IMR-90 (cell line): ENCODE measurements around the gene CBX6. TPM values are rescaled to one million over a fixed set of nuclear protein-coding genes. Genes with fewer than 3 reads are reported as not detected.

Experiments used
- ATAC-seq: fragments of 200-7000 bp; cut with Tn5 transposase; 2 replicates; pipeline ENCODE4 v1.9.1; 2020; ENCODE audit warnings: low read depth, mild to moderate bottlenecking, moderate library complexity
- BruUV-seq: library from RNA; stranded (reverse); fragments of 400-500 nt; replicated peaks from 2 replicates; lab custom pipeline; 2021; lab: Mats Ljungman, UMichigan
- CTCF ChIA-PET: fragments of 300-600 bp; formaldehyde crosslinking; extraction: SDS; loops from one replicate; lab custom pipeline; 2021; ENCODE audit warnings: antibody characterized with exemption; lab: Yijun Ruan, JAX
- POLR2A ChIA-PET: fragments of 300-600 bp; sonication (Branson Sonifier 250); formaldehyde crosslinking; loops from one replicate; lab custom pipeline; 2022; ENCODE audit warnings: antibody characterized with exemption; ENCODE audit not compliant: unreplicated experiment; lab: Charles Lee
- DNase-seq: peaks from one replicate; pipeline ENCODE4 v3.0.0; 2013
- H2AFZ ChIP-seq: replicated peaks from 2 replicates; pipeline ENCODE3; 2013; ENCODE audit warnings: low read length, mild to moderate bottlenecking; ENCODE audit not compliant: poor library complexity
- H2AK5ac ChIP-seq: 2 replicates; pipeline ENCODE4 v1.6.1; 2013; ENCODE audit warnings: low read depth, low read length, inconsistent platforms
- H2AK9ac ChIP-seq: replicated peaks from 2 replicates; pipeline ENCODE3; 2013; ENCODE audit warnings: mild to moderate bottlenecking, low read depth, low read length, moderate library complexity; ENCODE audit not compliant: poor library complexity
- H2BK120ac ChIP-seq: 2 replicates; pipeline ENCODE4 v1.6.1; 2013; ENCODE audit warnings: low read depth, low read length, inconsistent platforms
- H2BK15ac ChIP-seq: 3 replicates; pipeline ENCODE4 v1.6.1; 2013; ENCODE audit warnings: low read depth, low read length, inconsistent platforms
- H2BK20ac ChIP-seq: 2 replicates; pipeline ENCODE4 v1.6.1; 2013; ENCODE audit warnings: low read depth, mild to moderate bottlenecking, inconsistent platforms, low read length, moderate library complexity
- H2BK5ac ChIP-seq: 2 replicates; pipeline ENCODE4 v1.6.1; 2013; ENCODE audit warnings: mild to moderate bottlenecking, low read depth, low read length, inconsistent platforms; ENCODE audit not compliant: poor library complexity, severe bottlenecking
- H3K14ac ChIP-seq: replicated peaks from 2 replicates; pipeline ENCODE4 v1.6.1; 2013; ENCODE audit warnings: low read depth, low read length, inconsistent platforms
- H3K18ac ChIP-seq: 2 replicates; pipeline ENCODE4 v1.6.1; 2013; ENCODE audit warnings: low read depth, low read length, control low read depth
- H3K23ac ChIP-seq: 2 replicates; pipeline ENCODE4 v1.6.1; 2013; ENCODE audit warnings: low read depth, low read length, inconsistent platforms
- H3K27ac ChIP-seq: 2 replicates; pipeline ENCODE4 v1.5.1; 2013; ENCODE audit warnings: mild to moderate bottlenecking, control low read depth, low read length; ENCODE audit not compliant: insufficient read depth
- H3K27me3 ChIP-seq: 2 replicates; pipeline ENCODE4 v1.6.1; 2013; ENCODE audit warnings: low read length; ENCODE audit not compliant: control insufficient read depth, insufficient read depth
- H3K36me3 ChIP-seq: 2 replicates; pipeline ENCODE4 v1.6.1; 2013; ENCODE audit warnings: low read length, mixed read lengths; ENCODE audit not compliant: control insufficient read depth, insufficient read depth
- H3K4ac ChIP-seq: 2 replicates; pipeline ENCODE4 v1.6.1; 2013; ENCODE audit warnings: low read depth, low read length, inconsistent platforms
- H3K4me1 ChIP-seq: 2 replicates; pipeline ENCODE4 v1.6.1; 2013; ENCODE audit warnings: low read length, mixed read lengths; ENCODE audit not compliant: control insufficient read depth, insufficient read depth
- H3K4me2 ChIP-seq: 2 replicates; pipeline ENCODE4 v1.6.1; 2013; ENCODE audit warnings: low read depth, mild to moderate bottlenecking, control low read depth, low read length, moderate library complexity
- H3K4me3 ChIP-seq: 2 replicates; pipeline ENCODE4 v1.5.1; 2013; ENCODE audit warnings: low read depth, mild to moderate bottlenecking, control low read depth, low read length, moderate library complexity; ENCODE audit not compliant: insufficient read depth
- H3K56ac ChIP-seq: 2 replicates; pipeline ENCODE4 v1.6.1; 2013; ENCODE audit warnings: low read length, inconsistent platforms; ENCODE audit not compliant: insufficient read depth; ENCODE audit errors: extremely low read depth
- H3K79me1 ChIP-seq, 2 experiments: 2 replicates each; pipeline ENCODE4 v1.6.1; 2013; ENCODE audit warnings: low read length in 2 of 2, inconsistent platforms in 1 of 2, low read depth in 1 of 2
- H3K9ac ChIP-seq: 2 replicates; pipeline ENCODE4 v1.6.1; 2013; ENCODE audit warnings: low read depth, low read length, control low read depth
- H3K9me1 ChIP-seq: 2 replicates; pipeline ENCODE4 v1.6.1; 2013; ENCODE audit warnings: low read length, inconsistent platforms; ENCODE audit not compliant: insufficient read depth
- H3K9me3 ChIP-seq: 2 replicates; pipeline ENCODE4 v1.6.1; 2013; ENCODE audit warnings: low read length; ENCODE audit not compliant: control insufficient read depth, insufficient read depth
- H4K20me1 ChIP-seq: 2 replicates; pipeline ENCODE4 v1.6.1; 2013; ENCODE audit warnings: low read length, inconsistent platforms; ENCODE audit not compliant: insufficient read depth
- H4K5ac ChIP-seq: 2 replicates; pipeline ENCODE4 v1.6.1; 2013; ENCODE audit warnings: mild to moderate bottlenecking, low read depth, low read length, control low read depth
- H4K8ac ChIP-seq, 2 experiments: 2 replicates each; pipeline ENCODE4 v1.6.1; 2013; ENCODE audit warnings: low read depth in 2 of 2, low read length in 2 of 2, control low read depth in 1 of 2, inconsistent platforms in 1 of 2
- H4K91ac ChIP-seq: 2 replicates; pipeline ENCODE4 v1.6.1; 2013; ENCODE audit warnings: low read depth, low read length, inconsistent platforms; ENCODE audit not compliant: insufficient read depth
- FOS ChIP-seq: fragments of 150-350 bp; IDR thresholded peaks from 2 replicates; pipeline ENCODE4 v1.6.1; 2016; ENCODE audit warnings: low read depth, low read length
- MAZ ChIP-seq: IDR thresholded peaks from 2 replicates; pipeline ENCODE4 v1.6.1; 2012; ENCODE audit warnings: low read depth, mild to moderate bottlenecking, low read length, improper control_type of control experiment, moderate library complexity, borderline replicate concordance
- POLR2A ChIP-seq: IDR thresholded peaks from 2 replicates; pipeline ENCODE4 v1.6.1; 2012; ENCODE audit warnings: mild to moderate bottlenecking, low read depth, low read length
- RAD21 ChIP-seq: IDR thresholded peaks from 2 replicates; pipeline ENCODE4 v1.6.1; 2012; ENCODE audit warnings: low read length, improper control_type of control experiment
- SMC3 ChIP-seq: fragments of 150-350 bp; IDR thresholded peaks from 2 replicates; pipeline ENCODE4 v1.6.1; 2016; ENCODE audit warnings: low read depth, mild to moderate bottlenecking, antibody characterized with exemption, low read length, moderate library complexity
- WGBS, 2 experiments: methylation state at CpG; one replicate each; pipeline versions ENCODE4 v1.1.5 to v1.1.7; 2013; ENCODE audit warnings: missing lambda C conversion rate in 2 of 2; ENCODE audit not compliant: insufficient read length in 1 of 2; ENCODE audit errors: extremely low coverage in 2 of 2; 5-methylcytosine and 5-hydroxymethylcytosine counted together
- dilution Hi-C: fragments of 300-500 bp; cut with HindIII; formaldehyde crosslinking; loops from one replicate; pipeline ENCODE4 v1.14.3; 2018; ENCODE audit warnings: low sequenced_read_pairs; ENCODE audit not compliant: unreplicated experiment
- in situ Hi-C: fragments of 300-500 bp; cut with MboI; formaldehyde crosslinking; loops from 3 replicates; pipeline ENCODE4 v1.14.3; 2019; ENCODE audit warnings: low sequenced_read_pairs, inconsistent platforms, mixed read lengths
- intact Hi-C: fragments of 100-400 bp; cut with micrococcal nuclease; formaldehyde crosslinking; loops from 2 replicates; pipeline ENCODE4 v1.10.0; 2022
- polyA plus RNA-seq, 3 experiments: library from polyadenylated mRNA; depleted of rRNA; stranded (reverse); fragments of >200 nt; gene quantifications; 2 replicates each; pipeline ENCODE4 v1.2.3, GENCODE V29; 2012; ENCODE audit warnings: low replicate concordance in 1 of 3
- total RNA-seq: library from RNA; depleted of rRNA; stranded (reverse); fragments of >200 nt; gene quantifications from 2 replicates; pipeline ENCODE4 v1.2.3, GENCODE V29; 2012
- TF ChIP-seq, protein P1 (sequence below): fragments of 150-350 bp; IDR thresholded peaks from 2 replicates; pipeline ENCODE4 v1.6.1; 2016; ENCODE audit warnings: low read depth, mild to moderate bottlenecking, low read length, moderate library complexity, borderline replicate concordance

CBX6 gene
- total and polyA plus RNA-seq, 2 of the 4 experiments (the other 2 are of a cell fraction): 15.2 to 19.0 TPM

DNA sequence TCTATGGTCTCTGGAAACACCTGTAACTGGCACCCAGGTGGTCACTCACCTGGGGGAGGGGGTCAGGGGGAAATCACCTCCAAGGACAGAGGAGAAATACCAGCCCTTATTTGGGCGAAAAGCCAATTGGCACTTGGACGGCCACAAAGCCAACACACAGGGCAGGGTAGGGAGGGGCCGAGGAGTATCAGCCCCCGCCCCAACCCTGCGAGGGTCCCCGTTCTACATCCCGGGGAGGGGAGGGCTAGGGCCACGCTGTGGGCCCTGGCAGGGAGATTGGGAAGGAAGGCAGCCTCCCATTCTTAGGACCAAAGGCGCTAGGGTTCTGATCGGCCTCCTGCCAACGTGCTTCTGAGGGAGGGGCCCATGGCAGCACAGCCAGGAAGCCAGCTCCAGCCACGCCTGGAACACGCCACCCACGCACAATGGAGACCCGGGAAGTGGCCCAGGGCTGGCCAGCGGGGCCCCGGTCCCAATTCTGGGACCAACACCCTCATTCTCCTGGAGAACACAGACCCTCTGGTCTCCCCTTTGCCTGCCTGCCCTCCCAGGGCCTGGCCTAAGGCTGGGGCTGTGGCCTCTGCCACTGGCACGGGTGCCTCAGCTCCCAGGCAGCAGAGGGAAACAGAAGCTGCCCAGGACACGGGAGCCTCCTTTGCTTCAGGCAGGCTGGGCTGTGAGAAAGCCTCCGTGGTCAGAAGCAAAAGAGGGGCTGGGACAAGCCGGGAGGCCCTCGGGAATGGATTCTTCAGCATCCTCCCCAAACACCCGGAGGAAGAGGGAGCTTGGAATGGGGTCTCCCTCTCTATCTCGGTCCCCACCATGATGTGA, 7.4 kb downstream of the CBX6 start (continued):
- TF ChIP-seq MAZ (no peak), RAD21 (no peak)

DNA sequence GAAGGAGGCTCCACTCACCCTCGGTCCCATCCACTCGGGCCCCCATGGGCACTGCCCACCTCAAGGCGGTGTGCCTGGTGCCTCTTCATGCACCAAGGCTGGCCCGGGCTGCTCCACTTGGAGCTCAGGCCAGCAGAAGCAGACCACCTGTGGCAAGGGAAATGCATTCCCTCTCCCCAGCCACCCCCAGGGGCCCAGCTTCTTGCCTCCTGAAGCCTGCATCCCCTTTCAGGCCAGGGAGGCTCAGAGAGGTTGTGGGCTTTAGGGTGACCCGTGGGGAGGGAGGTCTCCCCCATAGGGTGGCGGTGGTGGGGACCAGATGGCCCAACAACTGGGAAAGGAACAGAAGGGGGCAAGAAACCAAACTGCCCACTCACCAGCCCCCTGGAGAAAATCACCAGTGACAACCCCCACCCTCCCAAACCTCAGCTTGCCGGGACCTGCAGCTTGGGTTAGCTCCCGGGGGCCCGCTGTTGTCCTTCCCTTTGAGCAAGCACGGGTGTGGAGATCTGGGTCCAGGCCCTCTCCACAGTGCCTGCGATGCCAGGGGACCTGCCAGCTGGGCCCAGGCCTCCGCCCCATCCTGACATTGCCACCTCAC, 8.4 kb downstream of the CBX6 start:
- H2BK15ac ChIP-seq: no peak overlapping the region
- peaks cover 58% of the 10 kb centered on the region for H4K20me1 ChIP-seq
- H3K36me3 ChIP-seq: peaks cover 19% of the 10 kb centered on the region; the same call in 1 of the 2 replicates
- H4K91ac ChIP-seq: no peak overlapping the region
- H4K8ac ChIP-seq: no peak overlapping the region
- no peak overlapping the region for H3K9ac ChIP-seq
- H3K4me3 ChIP-seq: no peak overlapping the region
- H2BK5ac ChIP-seq: no peak overlapping the region
- no peak overlapping the region for H2AFZ ChIP-seq
- no peak for DNase-seq
- H2AK5ac ChIP-seq: no peak overlapping the region
- ChIA-PET POLR2A (no interaction called here), CTCF (interaction anchor here (0.7 to 0.8 kb wide), 2 partner anchors 140 to 144 kb away, joined by 3 read pairs; no protein-coding TSS in a partner anchor)
- H3K4ac ChIP-seq: no peak overlapping the region
- no peak overlapping the region for H3K4me2 ChIP-seq
- no peak overlapping the region for H3K14ac ChIP-seq
- ATAC-seq: no peak
- H4K5ac ChIP-seq: no peak overlapping the region
- H3K27ac ChIP-seq: no peak overlapping the region
- dilution Hi-C loops (no loop called here), intact Hi-C loops (no loop called here), in situ Hi-C loops (loop anchor here (10.0 to 25.0 kb wide), 2 partner anchors 249 to 441 kb away; no protein-coding TSS in a partner anchor)
- no peak overlapping the region for H3K18ac ChIP-seq
- no peak overlapping the region for H2BK20ac ChIP-seq
- peaks cover under 1% of the 10 kb centered on the region for H3K27me3 ChIP-seq
- no peaks in the 10 kb centered on the region for H3K9me1 ChIP-seq
- no peaks in the 10 kb centered on the region for H3K9me3 ChIP-seq
- no peak overlapping the region for H2BK120ac ChIP-seq
- peaks cover 12 to 41% of the 10 kb centered on the region in 2 experiments for H3K79me1 ChIP-seq
- no TSS peak for BruUV-seq
- H3K56ac ChIP-seq: no peak overlapping the region
- H3K4me1 ChIP-seq: no peaks in the 10 kb centered on the region; the same call in 1 of the 2 replicates
- WGBS, 2 experiments: 75% methylated on average over 4 of the region's 12 CpGs; no CpG with 5 or more reads in 1 of the 2 experiments
- TF ChIP-seq, protein P1, sequence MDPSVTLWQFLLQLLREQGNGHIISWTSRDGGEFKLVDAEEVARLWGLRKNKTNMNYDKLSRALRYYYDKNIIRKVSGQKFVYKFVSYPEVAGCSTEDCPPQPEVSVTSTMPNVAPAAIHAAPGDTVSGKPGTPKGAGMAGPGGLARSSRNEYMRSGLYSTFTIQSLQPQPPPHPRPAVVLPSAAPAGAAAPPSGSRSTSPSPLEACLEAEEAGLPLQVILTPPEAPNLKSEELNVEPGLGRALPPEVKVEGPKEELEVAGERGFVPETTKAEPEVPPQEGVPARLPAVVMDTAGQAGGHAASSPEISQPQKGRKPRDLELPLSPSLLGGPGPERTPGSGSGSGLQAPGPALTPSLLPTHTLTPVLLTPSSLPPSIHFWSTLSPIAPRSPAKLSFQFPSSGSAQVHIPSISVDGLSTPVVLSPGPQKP: no peak
- TF ChIP-seq FOS (no peak), SMC3 (no peak), POLR2A (no peak), MAZ (no peak)
- peak overlapping the region; percentile 1 for H2AK9ac ChIP-seq
- H3K23ac ChIP-seq: no peak overlapping the region
